ENCODE results near the gene PIP5K1C.

DNA sequence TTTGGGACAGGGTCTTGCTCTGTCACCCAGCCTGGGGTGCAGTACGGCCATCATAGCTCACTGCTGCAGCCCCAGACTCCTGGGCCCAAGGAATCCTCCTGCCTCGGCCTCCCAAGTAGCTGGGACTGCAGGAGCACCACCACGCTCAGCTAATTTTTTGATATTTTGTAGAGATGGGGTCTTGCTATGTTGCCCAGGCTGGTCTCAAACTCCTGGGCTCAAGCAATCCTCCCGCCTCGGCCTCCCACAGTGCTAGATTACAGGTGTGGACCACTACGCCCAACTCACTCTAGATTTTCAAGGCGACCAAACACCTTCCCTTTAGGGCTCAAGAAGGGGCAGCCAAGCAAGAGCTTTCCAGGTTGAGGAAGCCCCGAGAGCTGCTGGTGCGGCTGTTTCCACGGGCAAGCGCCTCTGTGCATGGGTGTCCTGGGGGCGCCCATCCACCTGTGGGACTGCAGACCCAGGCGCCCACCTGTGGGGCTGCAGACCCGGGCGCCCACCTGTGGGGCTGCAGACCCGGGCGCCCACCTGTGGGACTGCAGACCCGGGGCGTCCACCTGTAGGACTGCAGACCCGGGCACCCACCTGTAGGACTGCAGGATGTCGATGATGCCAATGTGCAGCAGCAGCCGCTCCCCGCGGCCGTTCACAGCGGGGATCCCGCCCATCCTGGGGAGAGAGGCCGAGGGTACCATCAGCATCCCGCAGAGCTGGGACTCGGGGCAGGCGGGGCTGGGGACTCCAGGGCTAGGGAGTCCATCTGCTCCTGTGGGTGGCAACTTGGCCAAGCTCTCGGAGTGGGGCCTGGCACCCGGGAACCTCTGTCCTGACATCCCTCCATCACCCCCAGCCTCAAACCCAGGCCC, 52.0 kb downstream of the PIP5K1C start:
- TF ChIP-seq, protein P1, sequence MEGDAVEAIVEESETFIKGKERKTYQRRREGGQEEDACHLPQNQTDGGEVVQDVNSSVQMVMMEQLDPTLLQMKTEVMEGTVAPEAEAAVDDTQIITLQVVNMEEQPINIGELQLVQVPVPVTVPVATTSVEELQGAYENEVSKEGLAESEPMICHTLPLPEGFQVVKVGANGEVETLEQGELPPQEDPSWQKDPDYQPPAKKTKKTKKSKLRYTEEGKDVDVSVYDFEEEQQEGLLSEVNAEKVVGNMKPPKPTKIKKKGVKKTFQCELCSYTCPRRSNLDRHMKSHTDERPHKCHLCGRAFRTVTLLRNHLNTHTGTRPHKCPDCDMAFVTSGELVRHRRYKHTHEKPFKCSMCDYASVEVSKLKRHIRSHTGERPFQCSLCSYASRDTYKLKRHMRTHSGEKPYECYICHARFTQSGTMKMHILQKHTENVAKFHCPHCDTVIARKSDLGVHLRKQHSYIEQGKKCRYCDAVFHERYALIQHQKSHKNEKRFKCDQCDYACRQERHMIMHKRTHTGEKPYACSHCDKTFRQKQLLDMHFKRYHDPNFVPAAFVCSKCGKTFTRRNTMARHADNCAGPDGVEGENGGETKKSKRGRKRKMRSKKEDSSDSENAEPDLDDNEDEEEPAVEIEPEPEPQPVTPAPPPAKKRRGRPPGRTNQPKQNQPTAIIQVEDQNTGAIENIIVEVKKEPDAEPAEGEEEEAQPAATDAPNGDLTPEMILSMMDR (conservative IDR thresholded peaks at IDR 0.05), result no peak
- TF ChIP-seq EZH2 (IDR thresholded peaks at IDR 0.05; ENCODE audit: low read depth), result no peak
